AG04449 (cell line): ENCODE measurements around the gene PLEKHH3.
"Not testable (repeated sequence)": the region's sequence is repeated elsewhere in the genome, so short reads cannot be mapped to it uniquely, and the experiment has no call there.

Source experiments
- CTCF ChIA-PET: fragments of 350-600 bp; formaldehyde crosslinking; extraction: SDS; loops from one replicate; lab custom pipeline; 2021; ENCODE audit warnings: antibody characterized with exemption; lab: Yijun Ruan, JAX
- POLR2A ChIA-PET: fragments of 400-600, 350-600 bp; formaldehyde crosslinking; extraction: SDS; loops from one replicate; lab custom pipeline; 2020; ENCODE audit warnings: antibody characterized with exemption, inconsistent platforms; lab: Yijun Ruan, JAX
- DNase-seq: peaks from one replicate; pipeline ENCODE4 v3.0.0-alpha.2; 2010; ENCODE audit warnings: low read depth, low spot score
- H3K4me3 ChIP-seq: 2 replicates; pipeline ENCODE4 v1.5.1; 2011; ENCODE audit warnings: low read depth, mild to moderate bottlenecking, control low read depth, low read length
- TF ChIP-seq, protein P1 (sequence below): IDR thresholded peaks from one replicate; pipeline ENCODE4 v1.5.1; 2011; ENCODE audit warnings: mild to moderate bottlenecking, moderate library complexity, low read length, control low read depth, inconsistent platforms; ENCODE audit not compliant: insufficient read depth; ENCODE audit errors: missing control alignments

Gene PLEKHH3

DNA sequence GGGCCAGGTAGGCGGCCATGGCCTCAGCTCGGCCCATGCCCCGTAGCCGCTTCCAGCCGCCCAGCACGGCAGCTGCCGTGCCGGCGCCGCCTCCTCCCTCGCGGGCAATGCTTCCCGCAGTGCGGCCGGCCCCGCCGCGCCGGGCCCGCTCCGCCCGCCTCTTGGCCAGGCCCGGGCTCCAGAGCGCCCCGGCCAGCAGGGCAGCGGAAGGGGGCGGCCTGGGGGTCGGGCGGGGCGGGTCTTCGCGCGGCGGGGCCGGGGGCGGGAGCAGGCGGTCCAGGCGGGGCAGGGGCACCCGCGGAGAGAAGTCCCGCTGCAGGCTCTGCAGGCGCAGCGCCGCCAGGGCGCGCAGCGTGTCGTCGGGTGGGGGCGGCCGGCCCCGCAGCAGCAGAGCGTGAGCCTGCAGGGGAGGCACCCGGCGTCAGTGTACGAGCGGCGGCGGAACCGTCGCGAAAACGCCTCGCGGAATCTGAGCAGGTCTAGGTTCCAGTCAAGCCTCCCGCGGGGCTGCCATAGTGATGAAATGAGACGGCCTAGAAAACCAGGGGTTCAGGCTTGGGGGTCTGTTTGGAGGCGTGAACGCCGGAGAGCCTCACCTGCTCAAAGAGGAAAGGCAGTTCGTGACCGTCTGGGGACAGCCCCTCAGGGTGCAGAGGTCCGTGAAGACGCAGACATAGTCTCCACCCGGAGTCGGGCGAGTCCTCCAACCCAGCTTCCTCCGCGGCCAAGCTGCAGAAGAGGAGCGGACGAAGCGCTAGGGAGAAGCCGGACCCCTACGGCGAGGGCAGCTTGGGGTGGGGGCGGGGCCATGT, 6.6 kb downstream of the PLEKHH3 start:
- CTCF ChIA-PET: interaction anchor here (1.4 to 1.8 kb wide), 2 partner anchors 9 to 92 kb away, joined by 4 to 8 read pairs; no protein-coding TSS in a partner anchor
- TF ChIP-seq, protein P1, sequence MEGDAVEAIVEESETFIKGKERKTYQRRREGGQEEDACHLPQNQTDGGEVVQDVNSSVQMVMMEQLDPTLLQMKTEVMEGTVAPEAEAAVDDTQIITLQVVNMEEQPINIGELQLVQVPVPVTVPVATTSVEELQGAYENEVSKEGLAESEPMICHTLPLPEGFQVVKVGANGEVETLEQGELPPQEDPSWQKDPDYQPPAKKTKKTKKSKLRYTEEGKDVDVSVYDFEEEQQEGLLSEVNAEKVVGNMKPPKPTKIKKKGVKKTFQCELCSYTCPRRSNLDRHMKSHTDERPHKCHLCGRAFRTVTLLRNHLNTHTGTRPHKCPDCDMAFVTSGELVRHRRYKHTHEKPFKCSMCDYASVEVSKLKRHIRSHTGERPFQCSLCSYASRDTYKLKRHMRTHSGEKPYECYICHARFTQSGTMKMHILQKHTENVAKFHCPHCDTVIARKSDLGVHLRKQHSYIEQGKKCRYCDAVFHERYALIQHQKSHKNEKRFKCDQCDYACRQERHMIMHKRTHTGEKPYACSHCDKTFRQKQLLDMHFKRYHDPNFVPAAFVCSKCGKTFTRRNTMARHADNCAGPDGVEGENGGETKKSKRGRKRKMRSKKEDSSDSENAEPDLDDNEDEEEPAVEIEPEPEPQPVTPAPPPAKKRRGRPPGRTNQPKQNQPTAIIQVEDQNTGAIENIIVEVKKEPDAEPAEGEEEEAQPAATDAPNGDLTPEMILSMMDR: no peak
- no peak for DNase-seq
- POLR2A ChIA-PET: interaction anchor here (0.8 kb wide), 1 partner anchor 9 kb away, joined by 3 read pairs; no protein-coding TSS in a partner anchor
- H3K4me3 ChIP-seq: no peak overlapping the region

DNA sequence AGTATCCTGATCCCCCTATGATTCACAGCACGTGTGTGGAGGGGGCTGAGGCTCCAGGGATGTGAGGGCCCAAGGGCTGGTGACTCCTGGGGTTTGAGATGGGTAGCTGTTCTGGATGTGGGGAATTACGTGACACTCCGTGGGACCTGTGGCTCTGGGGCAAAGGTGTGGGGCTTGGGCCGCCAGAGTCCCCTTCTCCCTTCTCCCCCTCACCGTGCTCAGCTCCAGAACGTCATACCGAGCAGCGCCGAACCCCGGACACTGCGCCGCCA, 7.2 kb downstream of the PLEKHH3 start:
- POLR2A ChIA-PET: interaction anchor here (0.8 kb wide), 1 partner anchor 9 kb away, joined by 3 read pairs; no protein-coding TSS in a partner anchor
- H3K4me3 ChIP-seq: no peak overlapping the region
- no peak for DNase-seq
- TF ChIP-seq, protein P1: no peak
- CTCF ChIA-PET: interaction anchor here (1.1 to 1.8 kb wide), 2 partner anchors 8 to 91 kb away, joined by 3 to 8 read pairs; no protein-coding TSS in a partner anchor

DNA sequence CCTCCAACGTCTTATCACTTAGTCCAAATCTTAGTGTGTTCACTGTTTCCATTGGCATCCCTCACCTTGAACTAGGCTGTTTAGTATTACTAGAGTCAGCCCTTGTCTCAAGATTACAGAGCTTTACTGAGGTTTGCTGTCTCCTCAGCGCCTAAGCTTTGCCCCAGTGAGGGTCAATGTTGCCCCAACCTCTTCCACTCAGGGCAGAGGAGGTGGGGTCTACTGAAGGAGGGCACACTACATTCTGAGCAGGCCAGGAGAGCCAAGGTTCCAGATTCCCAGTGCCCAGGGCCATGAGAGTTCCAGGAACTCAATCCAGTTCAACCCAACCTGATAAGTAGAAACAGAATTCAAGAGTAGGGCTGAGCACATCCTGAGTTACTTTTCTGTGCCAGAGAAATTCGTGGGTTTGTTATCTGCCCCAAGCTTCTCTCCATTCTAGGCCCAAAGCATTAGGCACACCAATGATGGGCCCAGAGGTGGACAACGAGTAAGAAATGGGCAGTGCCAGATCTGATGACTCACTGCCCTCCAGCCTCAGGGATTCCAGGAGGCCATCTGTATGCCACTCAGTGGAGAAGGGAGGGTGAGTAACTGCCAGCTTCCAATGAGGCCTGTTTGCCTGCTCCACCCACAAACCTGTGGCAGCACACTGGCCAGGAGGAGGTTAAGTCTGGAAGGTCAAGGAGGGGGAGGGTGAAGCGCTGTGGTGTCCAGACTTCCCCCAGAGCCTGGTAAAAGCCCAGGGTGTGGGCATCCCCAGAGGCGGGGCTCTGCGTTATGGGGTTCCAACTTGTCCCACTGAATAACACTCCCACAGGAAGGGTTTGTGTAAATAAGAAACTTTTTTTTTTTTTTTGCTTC, 9.5 kb downstream of the PLEKHH3 start:
- no peak for DNase-seq
- TF ChIP-seq, protein P1: no peak
- no peak overlapping the region for H3K4me3 ChIP-seq
- POLR2A ChIA-PET: interaction anchor here (0.6 to 2.0 kb wide), 2 partner anchors 8 to 9 kb away, joined by 4 to 9 read pairs; partner anchors contain the start of genes PLEKHH3 and TUBG2
- CTCF ChIA-PET: interaction anchor here (1.1 to 2.3 kb wide), 4 partner anchors 9 to 96 kb away, joined by 3 to 17 read pairs (median 4); partner anchors contain the start of gene PLEKHH3

DNA sequence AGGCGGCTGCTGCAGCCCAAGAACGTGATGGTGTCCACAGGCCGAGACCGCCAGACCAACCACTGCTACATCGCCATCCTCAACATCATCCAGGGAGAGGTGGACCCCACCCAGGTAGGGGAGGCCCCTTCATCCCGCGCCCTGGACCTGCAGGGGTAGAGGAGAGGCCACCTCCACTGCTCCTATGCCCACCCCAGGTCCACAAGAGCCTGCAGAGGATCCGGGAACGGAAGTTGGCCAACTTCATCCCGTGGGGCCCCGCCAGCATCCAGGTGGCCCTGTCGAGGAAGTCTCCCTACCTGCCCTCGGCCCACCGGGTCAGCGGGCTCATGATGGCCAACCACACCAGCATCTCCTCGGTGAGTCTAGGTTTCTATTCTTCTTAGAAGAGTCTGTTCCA, 10.7 kb downstream of the PLEKHH3 start:
- CTCF ChIA-PET: interaction anchor here (1.2 to 2.3 kb wide), 3 partner anchors 11 to 98 kb away, joined by 3 to 17 read pairs (median 4); partner anchors contain the start of gene PLEKHH3
- POLR2A ChIA-PET: interaction anchor here (0.9 to 1.3 kb wide), 2 partner anchors 10 to 112 kb away, joined by 3 read pairs; partner anchors contain the start of gene PLEKHH3
- not testable (repeated sequence) for H3K4me3 ChIP-seq, DNase-seq

DNA sequence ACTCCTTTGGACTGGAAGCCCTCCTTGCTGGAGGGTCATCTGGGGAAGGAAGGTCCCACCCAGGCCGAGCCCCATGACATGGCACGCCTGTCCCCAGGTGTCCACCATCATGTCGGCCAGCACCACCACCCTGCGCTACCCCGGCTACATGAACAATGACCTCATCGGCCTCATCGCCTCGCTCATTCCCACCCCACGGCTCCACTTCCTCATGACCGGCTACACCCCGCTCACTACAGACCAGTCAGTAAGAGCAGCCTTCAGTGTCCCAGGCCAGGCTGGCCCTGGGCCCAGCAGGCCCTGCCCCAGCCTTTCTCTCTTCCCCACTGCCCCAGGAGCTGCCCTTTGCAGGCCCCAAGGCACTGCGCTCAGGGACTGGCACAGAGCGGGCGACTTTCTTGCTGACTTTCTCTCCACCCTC, 11.2 kb downstream of the PLEKHH3 start:
- ChIA-PET CTCF (no interaction called here), POLR2A (interaction anchor here (0.9 to 1.3 kb wide), 2 partner anchors 11 to 112 kb away, joined by 3 read pairs; partner anchors contain the start of gene PLEKHH3)
- no peak for DNase-seq
- H3K4me3 ChIP-seq: no peak overlapping the region
- TF ChIP-seq, protein P1: no peak

DNA sequence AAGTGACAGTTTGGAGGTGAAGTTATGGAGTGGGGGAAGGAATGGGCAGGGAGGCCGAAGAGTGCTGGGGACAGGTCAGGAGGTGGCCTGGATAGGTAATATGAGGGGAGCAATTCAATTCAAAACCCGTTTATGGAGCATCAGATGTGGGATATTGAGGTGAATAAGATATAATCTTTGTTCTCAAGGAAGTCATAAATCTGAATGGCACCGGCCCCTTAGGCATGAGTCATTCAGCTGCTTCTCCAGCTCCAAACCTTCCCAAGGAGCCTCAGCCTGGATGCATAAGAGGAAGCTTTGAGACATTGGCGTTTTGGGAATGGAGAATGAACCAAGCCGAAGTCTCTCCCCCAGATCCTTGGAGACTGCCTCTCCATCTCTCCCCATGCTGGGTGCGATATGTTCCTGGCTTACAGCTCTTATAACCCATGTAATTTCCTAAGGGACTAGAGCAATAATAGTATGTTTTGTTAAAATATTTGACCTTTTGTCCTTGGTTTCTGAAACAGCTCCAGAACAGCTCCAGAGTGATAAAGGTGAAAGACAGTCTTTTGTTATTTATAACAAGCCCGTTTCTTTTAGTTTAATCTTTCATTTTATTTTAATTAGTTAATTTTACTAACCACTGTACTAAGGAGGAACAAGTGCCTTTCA, 16.0 kb downstream of the PLEKHH3 start:
- ChIA-PET CTCF (interaction anchor here (0.8 to 5.3 kb wide), 5 partner anchors 12 to 83 kb away, joined by 3 to 31 read pairs (median 11); partner anchors contain the start of genes CCR10, PLEKHH3 and PSMC3IP), POLR2A (interaction anchor here (0.9 to 2.4 kb wide), 4 partner anchors 9 to 52 kb away, joined by 3 to 7 read pairs (median 5); partner anchors contain the start of gene PLEKHH3)
- DNase-seq: no peak
- TF ChIP-seq, protein P1: no peak
- peak overlapping the region; percentile 28 for H3K4me3 ChIP-seq

DNA sequence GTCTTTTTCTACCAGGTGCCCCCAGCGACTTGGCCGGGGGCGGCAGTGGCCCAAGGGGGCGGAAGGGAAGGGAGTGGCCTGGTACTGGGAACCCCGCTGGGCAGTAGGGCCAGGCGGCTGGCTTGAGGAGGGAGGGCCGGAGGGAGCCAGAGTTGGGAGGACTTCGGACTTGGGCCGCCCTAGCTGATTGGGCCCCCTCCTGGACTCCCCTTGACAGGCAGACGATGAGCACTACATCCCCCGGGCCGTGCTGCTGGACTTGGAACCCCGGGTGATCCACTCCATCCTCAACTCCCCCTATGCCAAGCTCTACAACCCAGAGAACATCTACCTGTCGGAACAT, 16.9 kb downstream of the PLEKHH3 start:
- peak overlapping the region; percentile 67 for H3K4me3 ChIP-seq
- not testable (repeated sequence) for DNase-seq

More for the DNA sequence above, 16.9 kb downstream of the PLEKHH3 start:
- ChIA-PET CTCF (interaction anchor here (1.1 to 5.3 kb wide), 5 partner anchors 13 to 82 kb away, joined by 3 to 31 read pairs (median 11); partner anchors contain the start of genes PLEKHH3 and PSMC3IP), POLR2A (interaction anchor here (1.0 to 2.4 kb wide), 3 partner anchors 17 to 23 kb away, joined by 3 to 7 read pairs (median 5); partner anchors contain the start of gene PLEKHH3)
